GM21423 (cell line): ENCODE measurements around the gene PRXL2A.

ENCODE experiments used
- ATAC-seq: cut with Tn5 transposase; IDR thresholded peaks from one replicate; pipeline ENCODE4 v1.9.1; 2021; ENCODE audit warnings: mild to moderate bottlenecking, moderate library complexity; ENCODE audit not compliant: unreplicated experiment

PRXL2A gene

DNA sequence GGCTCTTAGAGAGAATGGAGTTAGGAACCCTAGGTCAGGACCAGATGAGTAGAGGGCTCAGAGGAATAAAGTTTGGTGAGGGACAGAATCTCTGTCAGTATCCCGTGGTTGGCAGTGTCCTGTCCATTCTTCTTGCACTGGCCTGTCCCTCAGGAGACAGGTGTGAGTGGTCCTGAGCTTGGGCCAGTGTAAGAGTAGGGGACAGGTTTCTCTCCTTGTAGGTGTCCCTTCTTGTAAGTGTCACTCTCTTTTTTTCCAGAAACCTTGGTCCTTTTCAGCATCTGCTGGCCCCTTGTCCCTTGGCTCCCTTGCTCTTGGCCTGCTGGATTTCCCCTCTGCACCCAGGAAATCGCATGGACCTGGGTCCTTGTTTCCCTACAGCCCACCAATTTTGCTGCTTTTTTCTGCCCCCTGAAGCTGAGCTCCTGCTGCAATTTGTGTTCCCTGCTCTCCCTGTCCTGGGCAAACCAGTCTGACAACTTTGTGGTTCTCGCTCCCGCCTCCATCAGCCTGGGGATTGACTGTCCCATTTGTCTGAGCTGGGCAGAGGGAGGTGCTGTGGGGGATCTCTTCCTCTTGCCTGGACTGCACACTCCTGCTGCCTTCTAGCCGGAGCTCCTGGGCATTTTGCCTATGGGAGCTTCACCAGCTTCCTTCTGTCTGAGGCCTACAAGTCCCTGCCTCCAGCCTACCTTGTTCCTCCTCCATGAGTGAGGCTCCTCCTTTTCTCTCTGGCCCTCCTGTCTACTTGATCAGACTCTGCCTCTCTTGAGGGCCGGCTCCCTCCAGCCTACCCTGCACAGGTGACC is 52.3 kb downstream of the PRXL2A start:
- no peak for ATAC-seq

GRCh38 chr10:80461208-80462183 is 53.1 kb downstream of the PRXL2A start:
- no peak for ATAC-seq

DNA sequence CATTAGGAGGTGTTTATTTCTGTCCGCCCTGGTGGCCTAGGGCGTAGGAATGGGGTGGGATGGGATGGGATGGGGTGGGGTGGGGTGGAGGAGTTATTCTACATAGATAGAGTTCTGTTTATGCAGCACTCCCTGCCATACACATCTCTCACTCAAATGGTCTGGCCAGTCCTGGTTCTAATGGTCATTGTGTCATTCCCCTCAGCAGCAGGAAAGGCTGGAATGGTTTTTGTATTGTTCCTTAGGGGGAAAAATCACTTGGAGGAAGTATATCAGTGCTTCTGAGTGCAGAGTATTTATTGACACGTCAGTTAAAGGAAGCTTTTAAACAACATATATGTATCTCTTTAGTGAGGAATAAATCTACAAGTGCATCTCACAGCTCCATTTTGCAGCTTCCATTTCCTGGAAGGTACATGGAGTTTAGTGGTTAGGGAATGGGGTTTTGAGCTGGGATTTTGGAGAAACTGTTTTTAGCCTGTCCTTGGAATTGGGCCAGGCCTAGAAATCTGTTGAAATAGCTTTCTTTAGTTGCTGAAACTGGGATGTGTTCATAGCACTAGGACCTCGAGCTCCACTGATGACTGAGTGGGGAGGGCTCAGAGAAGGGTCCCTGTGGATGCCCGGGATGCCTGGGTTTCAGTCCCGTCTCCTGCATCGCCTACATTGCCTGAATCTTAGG is 54.1 kb downstream of the PRXL2A start:
- no peak for ATAC-seq

GRCh38 chr10:80462981-80463741 is 54.8 kb downstream of the PRXL2A start:
- peak; percentile 26 for ATAC-seq

- ATAC-seq, result no peak
Observed at GRCh38 chr10:80463868-80464267, 55.5 kb downstream of the PRXL2A start.

DNA sequence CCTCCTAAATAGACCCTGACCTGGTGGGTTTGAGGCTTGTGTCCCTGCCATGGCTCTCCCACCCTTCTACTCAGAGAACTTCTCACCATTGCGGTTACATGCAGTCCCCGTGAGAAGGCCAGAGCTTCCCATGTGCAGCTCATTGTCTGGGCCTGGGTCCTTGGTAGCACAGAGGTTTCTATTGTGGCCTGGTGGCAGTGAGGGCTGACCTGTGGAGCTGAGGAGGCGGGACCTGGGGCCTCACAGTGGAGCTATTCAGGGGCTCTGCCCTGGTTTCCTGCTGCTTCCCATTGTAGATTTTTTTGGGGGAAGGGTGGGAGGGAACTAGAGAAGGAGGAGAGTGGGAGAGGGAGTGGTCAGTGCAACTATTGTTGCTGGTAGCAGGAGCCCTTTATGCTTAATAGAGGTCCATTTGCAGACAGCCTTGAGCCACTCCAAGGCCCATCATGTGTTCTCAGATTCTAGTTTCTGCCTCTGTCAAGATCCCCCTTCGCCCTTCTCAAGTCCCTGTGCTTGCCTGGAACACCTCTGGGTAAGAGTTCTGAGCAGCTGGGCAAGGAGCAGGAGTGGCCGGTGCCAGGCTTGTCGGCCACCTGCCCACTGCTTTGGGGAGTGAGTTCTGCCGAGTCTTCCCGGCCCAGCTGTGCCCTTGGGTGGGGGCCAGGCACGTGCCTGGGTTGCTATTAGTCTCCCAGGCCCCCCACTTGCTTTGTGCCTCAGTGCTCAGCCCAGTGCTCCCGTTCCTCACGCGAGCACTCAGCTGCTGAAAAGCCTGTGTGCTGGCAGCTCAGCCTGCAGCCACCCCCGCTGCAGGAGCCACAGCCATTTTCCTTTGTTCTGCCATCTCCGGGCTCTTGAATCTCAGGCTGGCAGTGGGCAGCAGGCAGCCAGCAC is 56.5 kb downstream of the PRXL2A start:
- no peak for ATAC-seq

- ATAC-seq, result no peak
Observed at GRCh38 chr10:80465451-80465835, 57.1 kb downstream of the PRXL2A start.

GRCh38 chr10:80465839-80466590 is 57.7 kb downstream of the PRXL2A start:
- ATAC-seq, result peak; percentile 39

- ATAC-seq, result no peak
Observed at GRCh38 chr10:80466724-80467326, 58.5 kb downstream of the PRXL2A start.

DNA sequence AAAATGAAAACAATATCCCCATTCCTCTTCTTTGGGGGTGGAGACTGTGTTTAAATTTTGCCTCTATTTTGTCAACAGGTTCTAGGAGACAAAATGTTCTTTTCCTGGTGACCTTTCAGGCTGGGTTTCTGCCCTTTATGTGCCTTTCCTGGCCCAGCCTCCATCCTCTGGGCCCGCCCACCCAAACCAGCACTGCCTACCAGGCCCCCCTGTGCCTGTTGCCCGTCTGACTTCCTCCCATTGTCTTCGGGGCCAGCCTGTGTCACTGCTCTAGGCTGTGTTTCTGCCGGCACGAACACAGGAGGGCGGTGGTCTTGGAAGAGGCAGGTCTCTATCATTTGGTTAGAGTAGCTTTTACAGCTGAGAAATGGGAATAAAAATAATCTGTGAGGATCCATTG is 59.7 kb downstream of the PRXL2A start:
- ATAC-seq, result no peak

- ATAC-seq, result no peak
Observed at GRCh38 chr10:80468806-80469421, 60.6 kb downstream of the PRXL2A start.

DNA sequence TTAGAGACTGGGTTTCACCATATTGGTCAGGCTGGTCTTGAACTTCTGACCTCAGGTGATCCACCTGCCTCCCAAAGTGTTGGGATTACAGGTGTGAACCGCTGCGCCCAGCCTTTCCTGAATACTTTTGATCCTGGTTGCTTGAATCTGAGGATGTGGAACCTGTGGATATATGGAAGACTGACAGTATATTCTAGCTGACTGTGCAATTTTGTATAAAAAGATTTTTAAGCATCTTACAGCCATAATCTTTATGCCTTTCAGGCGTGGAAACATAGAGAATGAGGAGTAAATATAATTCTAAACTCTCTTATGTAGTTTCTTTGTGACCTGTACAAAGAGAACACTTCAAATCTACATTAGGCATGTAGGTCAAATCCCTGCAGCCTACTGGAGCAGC is 61.9 kb downstream of the PRXL2A start:
- ATAC-seq, result no peak

GRCh38 chr10:80471001-80471400 is 62.6 kb downstream of the PRXL2A start:
- ATAC-seq, result no peak

DNA sequence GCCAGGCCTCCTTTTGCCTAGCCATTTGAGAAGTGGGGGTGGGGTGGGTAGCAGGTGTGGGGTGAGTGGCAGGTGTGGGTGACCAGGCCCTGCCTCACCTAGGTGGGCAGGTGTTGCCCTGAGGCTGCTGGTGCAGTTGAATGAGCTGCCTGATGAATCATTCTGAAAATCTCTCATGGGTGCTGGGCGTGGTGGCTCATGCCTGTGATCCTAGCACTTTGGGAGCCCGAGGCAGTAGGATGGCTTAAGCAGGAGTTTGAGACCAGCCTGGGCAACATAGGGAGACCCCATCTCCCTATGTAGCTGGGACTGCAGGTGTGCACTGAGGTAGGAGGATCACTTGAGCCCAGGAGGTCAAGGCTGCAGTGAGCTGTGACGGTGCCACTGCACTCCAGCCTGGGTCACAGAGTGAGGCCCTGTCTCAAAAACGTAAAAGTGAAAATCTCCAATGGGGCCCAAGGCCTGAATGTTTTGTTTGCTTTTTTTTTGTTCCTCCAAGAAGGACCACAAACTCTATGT is 63.4 kb downstream of the PRXL2A start:
- peak; percentile 48 for ATAC-seq

GRCh38 chr10:80472234-80473095 is 64.1 kb downstream of the PRXL2A start:
- ATAC-seq, result peak; percentile 94

DNA sequence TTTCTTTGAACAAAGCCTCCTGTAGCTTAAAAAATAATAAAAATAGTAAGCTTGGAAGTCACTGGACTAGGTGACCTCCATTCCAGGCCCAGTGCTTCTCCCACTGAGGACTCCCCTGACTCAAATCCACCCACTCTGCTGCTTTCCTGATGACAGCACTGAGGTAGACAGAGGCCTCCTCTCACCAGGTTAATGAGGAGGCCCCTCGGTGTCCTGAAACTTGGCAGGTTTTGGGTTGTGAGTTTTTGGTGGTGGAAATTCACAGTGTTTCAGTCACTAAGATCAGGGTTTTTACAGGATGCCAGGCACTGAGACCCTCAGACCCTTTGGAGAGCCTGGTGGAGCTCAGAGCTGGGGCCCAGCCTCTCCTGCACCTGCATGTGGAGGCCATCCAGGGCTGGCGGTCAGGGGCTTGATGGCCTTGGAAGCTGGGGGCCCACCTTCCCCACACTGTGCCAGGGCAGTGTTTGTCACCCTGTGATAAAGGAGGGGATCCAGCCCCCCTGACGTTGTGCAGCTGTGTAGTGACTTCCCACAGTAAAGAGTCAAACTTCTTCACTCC is 64.8 kb downstream of the PRXL2A start:
- ATAC-seq, result no peak
